GM21381 (cell line): ENCODE measurements around the gene SRP68.

Source experiments
- ATAC-seq: cut with Tn5 transposase; IDR thresholded peaks from one replicate; pipeline ENCODE4 v1.9.1; 2021; ENCODE audit warnings: mild to moderate bottlenecking, moderate library complexity; ENCODE audit not compliant: unreplicated experiment

SRP68 gene

GRCh38 chr17:76019833-76020467 lies 52.4 kb downstream of the SRP68 start:
- ATAC-seq: no peak

- ATAC-seq: no peak
Observed at GRCh38 chr17:76018801-76019200, 53.5 kb downstream of the SRP68 start.

GRCh38 chr17:76018340-76018680 lies 54.0 kb downstream of the SRP68 start:
- no peak for ATAC-seq

GRCh38 chr17:76017481-76018339 lies 54.6 kb downstream of the SRP68 start:
- ATAC-seq: no peak

- ATAC-seq: no peak
Observed at GRCh38 chr17:76014925-76015261, 57.4 kb downstream of the SRP68 start.

GRCh38 chr17:76014100-76014924 lies 58.0 kb downstream of the SRP68 start:
- no peak for ATAC-seq

- no peak for ATAC-seq
Observed at GRCh38 chr17:76013377-76013932, 58.9 kb downstream of the SRP68 start.

- no peak for ATAC-seq
Observed at GRCh38 chr17:76011951-76012350, 60.4 kb downstream of the SRP68 start.

GRCh38 chr17:76009969-76010661 lies 62.2 kb downstream of the SRP68 start:
- no peak for ATAC-seq

GRCh38 chr17:76009447-76009846 lies 62.9 kb downstream of the SRP68 start:
- no peak for ATAC-seq

GRCh38 chr17:76008630-76009425 lies 63.5 kb downstream of the SRP68 start:
- no peak for ATAC-seq

- no peak for ATAC-seq
Observed at GRCh38 chr17:76008208-76008607, 64.1 kb downstream of the SRP68 start.

- no peak for ATAC-seq
Observed at GRCh38 chr17:76007850-76008165, 64.5 kb downstream of the SRP68 start.

GRCh38 chr17:76007131-76007849 lies 65.0 kb downstream of the SRP68 start:
- no peak for ATAC-seq

- no peak for ATAC-seq
Observed at GRCh38 chr17:76005263-76006149, 66.8 kb downstream of the SRP68 start.

- ATAC-seq: no peak
Observed at GRCh38 chr17:76004750-76005262, 67.5 kb downstream of the SRP68 start.

- ATAC-seq: no peak
Observed at GRCh38 chr17:76003915-76004314, 68.4 kb downstream of the SRP68 start.

- ATAC-seq: no peak
Observed at GRCh38 chr17:76002100-76002499, 70.2 kb downstream of the SRP68 start.
